ENCODE data around the gene CCK.
"Not testable (repeated sequence)": the region's sequence is repeated elsewhere in the genome, so short reads cannot be mapped to it uniquely, and the experiment has no call there.

Gene CCK
- long read RNA-seq, donor 1, partial matches to known transcripts, result 0 of 1 reads
- long read RNA-seq, donor 1, other reads (novel, unspliced or antisense), result 0 of 1 reads
- long read RNA-seq, donor 2, partial matches to known transcripts, result 0 of 1 reads
- long read RNA-seq, donor 2, other reads (novel, unspliced or antisense), result 0 of 1 reads
- long read RNA-seq, donor 3, result 0 reads
- long read RNA-seq, donor 4, partial matches to known transcripts, result 0 of 1 reads
- long read RNA-seq, donor 4, other reads (novel, unspliced or antisense), result 0 of 1 reads
- long read RNA-seq, donor 5, result 0 reads
- long read RNA-seq, donor 6, result 0 reads
- long read RNA-seq, donor 7, result 0 reads
- long read RNA-seq, donor 8, result 0 reads

GRCh38 chr3:42266085-42266484 is at the start of gene CCK:
TSS of gene CCK (minus strand) at chr3:42266185. CDS start at chr3:42263630, 2,555 bp downstream.
- DNase-seq, result no peak

GRCh38 chr3:42314411-42314810 is 48.4 kb upstream of the CCK start:
- no peak for DNase-seq

- no peak for DNase-seq
Observed at GRCh38 chr3:42308651-42309050, 42.7 kb upstream of the CCK start.

GRCh38 chr3:42306499-42306898 is 40.5 kb upstream of the CCK start:
- no peak for DNase-seq

- DNase-seq, result no peak
Observed at GRCh38 chr3:42302924-42303634, 37.1 kb upstream of the CCK start.

- no peak for DNase-seq
Observed at GRCh38 chr3:42301446-42302175, 35.6 kb upstream of the CCK start.

GRCh38 chr3:42300778-42301177 is 34.8 kb upstream of the CCK start:
- DNase-seq, result no peak

- peak; percentile 23 for DNase-seq
Observed at GRCh38 chr3:42300013-42300412, 34.0 kb upstream of the CCK start.

GRCh38 chr3:42298259-42298658 is 32.3 kb upstream of the CCK start:
- DNase-seq, result no peak

DNA sequence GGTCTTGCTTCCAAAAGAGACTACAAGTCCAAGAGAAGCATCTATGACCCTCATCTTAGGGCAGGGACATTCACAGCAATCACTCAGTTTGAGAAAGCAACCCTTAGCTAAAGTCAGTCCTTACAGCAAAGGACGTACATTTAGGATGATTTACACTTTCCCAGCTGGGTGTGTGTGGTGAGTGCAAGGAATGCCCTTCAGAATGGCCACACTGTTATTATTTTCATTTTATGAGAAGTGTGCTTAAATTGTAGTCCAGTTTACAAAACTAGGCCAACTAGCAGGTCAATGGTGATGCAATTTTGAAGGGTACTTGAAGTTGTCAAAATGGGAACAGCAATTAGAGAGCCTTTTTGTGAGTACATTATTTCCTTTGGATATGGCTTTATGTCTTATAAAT is 26.0 kb upstream of the CCK start:
- DNase-seq, result no peak

DNA sequence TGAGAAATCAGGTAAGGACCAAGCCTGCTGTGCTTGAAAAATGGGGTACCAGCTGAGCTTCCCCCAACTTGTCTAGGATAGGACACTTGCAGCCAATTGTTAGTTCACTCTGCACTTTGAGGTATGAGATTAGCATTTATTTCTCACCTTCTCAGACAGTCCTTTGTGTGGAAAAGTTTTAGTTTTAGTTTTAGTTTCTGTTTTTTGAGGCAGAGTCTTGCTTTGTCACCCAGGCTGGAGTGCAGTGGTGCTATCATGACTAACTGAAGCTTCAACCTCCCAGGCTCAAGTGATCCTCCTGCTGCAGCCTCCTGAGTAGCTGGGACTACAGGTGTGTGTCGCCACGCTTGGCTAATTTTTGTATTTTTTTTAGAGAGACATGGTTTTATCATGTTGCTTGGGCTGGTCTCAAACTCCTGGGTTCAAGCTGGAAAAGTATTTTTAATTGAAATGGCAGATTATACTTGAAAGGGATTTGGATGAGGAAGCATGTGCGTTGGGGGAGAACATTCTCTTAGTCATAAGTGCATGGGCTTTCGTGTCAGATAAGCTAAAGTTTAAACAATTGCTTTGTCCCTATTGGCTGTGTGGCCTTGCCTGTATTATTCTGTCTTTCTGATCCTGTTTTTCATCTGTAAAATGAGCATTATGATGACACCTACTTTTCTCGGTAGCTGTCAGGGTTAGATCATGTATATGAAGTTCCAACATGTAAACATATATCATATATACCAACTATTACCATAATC is 25.2 kb upstream of the CCK start:
- no peak for DNase-seq

DNA sequence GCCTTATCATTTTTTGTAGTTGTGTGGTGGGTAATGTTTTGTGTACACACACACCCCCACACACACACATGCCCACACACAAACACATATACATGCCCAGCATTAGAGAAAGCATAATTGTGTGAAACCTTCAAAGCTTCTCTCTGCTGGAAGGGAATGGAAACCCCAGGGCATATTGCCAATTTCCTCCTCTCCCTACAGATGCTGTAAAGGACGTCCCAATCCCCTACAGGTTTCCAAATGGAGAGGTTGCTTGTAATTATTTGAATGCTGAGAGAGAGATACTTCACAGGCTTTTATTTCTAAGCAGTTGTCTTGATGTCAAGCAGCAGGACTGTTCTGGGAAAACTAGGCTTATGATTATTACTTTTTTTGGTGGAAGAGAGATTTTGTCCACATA is 23.0 kb upstream of the CCK start:
- DNase-seq, result no peak

DNA sequence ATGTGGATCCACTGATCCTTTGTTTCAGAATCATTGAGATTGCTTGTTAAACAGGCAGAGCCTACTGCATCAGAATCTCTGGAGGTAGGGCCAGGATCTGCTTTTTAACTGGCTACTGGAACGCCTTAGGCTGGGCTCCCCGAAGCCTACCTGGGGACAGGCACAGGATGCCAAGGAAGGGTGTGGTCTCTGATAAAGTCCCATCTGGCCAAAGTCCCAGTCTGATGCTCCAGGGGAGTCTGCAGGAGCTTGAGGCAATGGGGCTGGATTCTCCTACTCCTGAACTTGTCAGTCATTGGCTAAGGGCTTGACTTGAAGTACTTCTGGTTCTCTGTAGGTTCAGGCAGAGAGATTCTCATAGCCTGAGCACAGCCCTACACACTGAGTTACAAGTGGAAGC is 22.4 kb upstream of the CCK start:
- DNase-seq, result no peak

DNA sequence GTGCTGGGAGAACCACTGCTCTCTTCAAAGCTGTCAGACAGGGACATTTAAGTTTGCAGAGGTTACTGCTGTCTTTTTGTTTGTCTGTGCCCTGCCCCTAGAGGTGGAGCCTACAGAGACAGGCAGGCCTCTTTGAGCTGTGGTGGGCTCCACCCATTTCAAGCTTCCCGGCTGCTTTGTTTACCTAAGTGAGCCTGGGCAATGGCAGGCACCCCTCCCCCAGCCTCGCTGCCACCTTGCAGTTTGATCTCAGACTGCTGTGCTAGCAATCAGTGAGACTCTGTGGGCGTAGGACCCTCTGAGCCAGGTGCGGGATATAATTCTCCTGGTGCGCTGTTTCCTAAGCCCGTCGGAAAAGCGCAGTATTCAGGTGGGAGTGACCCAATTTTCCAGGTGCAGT is 21.4 kb upstream of the CCK start:
- DNase-seq, result not testable (repeated sequence)

DNA sequence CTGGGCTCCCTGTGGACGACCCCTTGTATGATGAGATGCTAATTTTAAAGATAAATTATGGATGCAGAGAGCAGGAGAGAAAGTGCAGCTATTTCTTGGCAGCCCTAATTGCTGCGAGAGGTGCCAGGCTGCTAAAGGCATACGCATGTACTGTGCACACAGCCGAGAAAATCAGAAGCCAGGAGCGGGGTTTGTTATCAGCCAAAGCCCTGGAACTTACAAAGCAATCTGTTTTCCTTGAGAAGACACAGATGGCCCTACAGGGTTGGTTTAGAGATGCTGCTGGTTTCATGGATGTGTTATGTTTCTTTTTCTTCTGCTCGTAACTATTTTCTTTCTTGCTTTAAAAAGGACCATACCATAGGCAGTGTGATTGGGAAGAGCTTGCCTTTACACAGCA is 11.7 kb upstream of the CCK start:
- DNase-seq, result no peak

GRCh38 chr3:42276141-42277132 is 10.5 kb upstream of the CCK start:
- DNase-seq, result no peak

GRCh38 chr3:42275217-42275616 is 9.2 kb upstream of the CCK start:
- no peak for DNase-seq

GRCh38 chr3:42274266-42274665 is 8.3 kb upstream of the CCK start:
- no peak for DNase-seq

DNA sequence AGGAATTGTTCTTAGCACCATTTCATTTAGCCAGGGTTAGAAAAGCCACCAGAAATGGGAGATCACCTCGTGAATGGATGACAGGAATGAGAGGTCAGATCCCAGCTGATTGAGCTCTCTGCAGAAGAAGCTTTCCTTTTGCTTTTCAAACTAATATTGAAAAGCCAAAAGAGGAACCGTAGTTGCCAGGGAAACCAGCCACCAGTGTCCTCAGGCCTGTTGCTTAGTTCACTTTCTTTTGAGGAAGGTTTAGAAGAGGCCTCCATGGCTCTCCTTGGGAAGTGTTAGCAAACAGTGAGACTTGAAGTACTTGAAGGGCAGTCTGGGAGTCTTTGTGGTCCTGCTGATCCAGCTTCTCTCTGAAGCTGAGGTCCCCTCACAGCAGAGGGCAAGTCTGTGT is 7.4 kb upstream of the CCK start:
- no peak for DNase-seq

DNA sequence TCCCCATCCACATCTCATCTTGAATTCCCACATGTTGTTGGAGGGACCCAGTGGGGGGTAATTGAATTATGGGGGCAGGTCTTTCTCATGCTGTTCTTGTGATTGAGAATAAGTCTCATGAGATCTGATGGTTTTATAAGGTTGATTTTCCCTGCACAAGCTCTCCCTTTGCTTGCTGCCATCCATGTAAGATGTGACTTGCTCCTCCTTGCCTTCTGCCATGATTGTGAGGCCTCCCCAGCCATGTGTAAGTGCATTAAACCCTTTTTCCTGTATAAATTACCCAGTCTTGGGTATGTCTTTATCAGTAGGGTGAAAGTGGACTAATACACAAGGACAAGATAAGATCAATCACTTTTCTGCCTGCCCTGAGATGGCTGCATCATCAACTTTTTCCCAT is 5.8 kb upstream of the CCK start:
- no peak for DNase-seq

DNA sequence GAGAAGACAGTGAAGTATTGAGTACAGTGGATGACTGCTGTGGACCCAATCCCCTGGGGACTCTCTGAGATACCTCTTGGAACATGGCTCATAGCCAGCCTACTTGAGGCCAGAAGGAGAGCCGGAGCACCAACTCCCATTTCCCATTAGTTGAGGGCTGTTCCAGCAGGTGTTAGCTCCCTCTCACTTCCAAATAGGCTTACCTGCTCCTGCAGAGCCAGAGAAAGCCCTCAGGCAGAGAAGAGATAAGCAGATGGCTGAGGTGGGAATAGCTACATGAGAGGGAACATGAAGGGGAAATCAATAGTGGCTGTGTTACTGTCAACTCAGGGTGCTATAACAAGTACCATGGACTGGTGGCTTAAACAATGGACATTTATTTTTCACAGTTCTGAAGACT is 4.6 kb upstream of the CCK start:
- DNase-seq, result no peak
